Measurements from ENCODE around the gene SFSWAP.

The SFSWAP gene

DNA sequence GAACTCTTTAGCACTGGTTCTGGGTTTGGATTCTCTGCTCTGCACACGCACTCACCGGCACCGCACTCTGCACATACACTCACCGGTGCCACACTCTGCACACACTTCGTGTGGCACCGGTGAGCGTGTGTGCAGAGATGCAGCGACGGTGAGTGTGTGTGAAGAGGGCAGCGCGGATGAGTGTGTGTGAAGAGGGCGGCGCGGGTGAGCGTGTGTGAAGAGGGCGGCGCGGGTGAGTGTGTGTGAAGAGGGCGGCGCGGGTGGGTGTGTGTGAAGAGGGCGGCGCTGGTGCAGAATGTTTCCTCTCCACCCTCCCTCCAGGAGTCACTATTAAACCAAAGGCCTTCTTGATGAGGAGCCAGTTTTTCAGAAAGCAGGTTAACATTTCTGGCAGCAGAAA, 68.1 kb downstream of the SFSWAP start:
- DNase-seq (ENCODE audit: low read depth) = no peak
- TF ChIP-seq, protein P1, sequence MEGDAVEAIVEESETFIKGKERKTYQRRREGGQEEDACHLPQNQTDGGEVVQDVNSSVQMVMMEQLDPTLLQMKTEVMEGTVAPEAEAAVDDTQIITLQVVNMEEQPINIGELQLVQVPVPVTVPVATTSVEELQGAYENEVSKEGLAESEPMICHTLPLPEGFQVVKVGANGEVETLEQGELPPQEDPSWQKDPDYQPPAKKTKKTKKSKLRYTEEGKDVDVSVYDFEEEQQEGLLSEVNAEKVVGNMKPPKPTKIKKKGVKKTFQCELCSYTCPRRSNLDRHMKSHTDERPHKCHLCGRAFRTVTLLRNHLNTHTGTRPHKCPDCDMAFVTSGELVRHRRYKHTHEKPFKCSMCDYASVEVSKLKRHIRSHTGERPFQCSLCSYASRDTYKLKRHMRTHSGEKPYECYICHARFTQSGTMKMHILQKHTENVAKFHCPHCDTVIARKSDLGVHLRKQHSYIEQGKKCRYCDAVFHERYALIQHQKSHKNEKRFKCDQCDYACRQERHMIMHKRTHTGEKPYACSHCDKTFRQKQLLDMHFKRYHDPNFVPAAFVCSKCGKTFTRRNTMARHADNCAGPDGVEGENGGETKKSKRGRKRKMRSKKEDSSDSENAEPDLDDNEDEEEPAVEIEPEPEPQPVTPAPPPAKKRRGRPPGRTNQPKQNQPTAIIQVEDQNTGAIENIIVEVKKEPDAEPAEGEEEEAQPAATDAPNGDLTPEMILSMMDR (conservative IDR thresholded peaks at IDR 0.05; ENCODE audit: low read length) = no peak
- no peak overlapping the region for H3K4me3 ChIP-seq (ENCODE audit: low read length)

DNA sequence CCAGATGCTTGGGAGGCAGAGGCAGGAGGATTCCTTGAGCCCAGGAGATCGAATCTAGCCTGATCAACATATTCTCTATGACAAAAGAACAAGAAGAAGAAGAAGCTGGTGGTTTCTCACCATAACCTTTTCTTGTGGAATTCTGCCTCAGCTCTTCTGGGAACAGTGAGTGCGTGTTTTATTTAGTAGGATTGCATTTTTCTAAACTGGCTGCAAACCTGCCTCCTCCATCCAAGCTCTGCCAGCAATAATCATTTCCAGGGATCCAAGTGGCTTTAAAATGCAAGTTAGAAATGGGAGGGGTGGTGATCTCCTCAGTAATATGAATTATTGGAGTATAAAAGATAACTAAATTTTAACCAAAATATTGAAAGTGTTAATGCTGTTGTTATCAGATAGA, 71.2 kb downstream of the SFSWAP start:
- peak; percentile 42 for DNase-seq (ENCODE audit: low read depth)
- TF ChIP-seq, protein P1 (conservative IDR thresholded peaks at IDR 0.05; ENCODE audit: low read length) = no peak
- H3K4me3 ChIP-seq (ENCODE audit: low read length) = no peak overlapping the region

DNA sequence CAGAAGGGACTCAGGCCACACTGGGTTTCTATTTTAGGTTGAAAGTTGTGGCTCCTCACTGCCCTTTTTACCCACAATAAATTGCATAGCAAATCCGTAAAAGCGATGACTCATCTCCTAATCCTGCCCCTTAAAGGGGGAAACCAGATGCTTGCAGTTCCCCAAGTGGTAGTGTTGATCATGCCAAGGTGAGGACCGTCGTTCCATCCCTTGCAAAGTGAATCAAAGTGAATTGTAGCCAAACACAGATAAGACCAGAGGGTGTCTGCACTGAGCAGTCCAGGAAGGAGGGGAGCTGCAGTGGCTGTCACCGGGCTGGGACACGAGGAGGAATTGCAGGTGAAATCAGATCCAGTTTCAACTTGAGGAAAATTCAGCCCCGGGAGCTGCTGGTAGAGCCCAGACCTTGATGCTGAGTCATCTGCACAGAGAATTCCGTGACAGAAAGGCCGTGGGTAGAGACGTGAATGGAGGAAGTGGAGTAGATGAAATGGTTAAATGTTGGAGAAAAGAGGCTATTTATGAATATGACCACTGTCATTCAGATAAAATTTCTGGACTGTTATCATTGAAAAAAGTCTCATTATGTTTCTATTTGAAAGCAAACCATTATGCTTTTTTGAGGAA, 73.1 kb downstream of the SFSWAP start:
- peak overlapping the region; percentile 32 for H3K4me3 ChIP-seq (ENCODE audit: low read length)
- DNase-seq (ENCODE audit: low read depth) = peak; percentile 75

DNA sequence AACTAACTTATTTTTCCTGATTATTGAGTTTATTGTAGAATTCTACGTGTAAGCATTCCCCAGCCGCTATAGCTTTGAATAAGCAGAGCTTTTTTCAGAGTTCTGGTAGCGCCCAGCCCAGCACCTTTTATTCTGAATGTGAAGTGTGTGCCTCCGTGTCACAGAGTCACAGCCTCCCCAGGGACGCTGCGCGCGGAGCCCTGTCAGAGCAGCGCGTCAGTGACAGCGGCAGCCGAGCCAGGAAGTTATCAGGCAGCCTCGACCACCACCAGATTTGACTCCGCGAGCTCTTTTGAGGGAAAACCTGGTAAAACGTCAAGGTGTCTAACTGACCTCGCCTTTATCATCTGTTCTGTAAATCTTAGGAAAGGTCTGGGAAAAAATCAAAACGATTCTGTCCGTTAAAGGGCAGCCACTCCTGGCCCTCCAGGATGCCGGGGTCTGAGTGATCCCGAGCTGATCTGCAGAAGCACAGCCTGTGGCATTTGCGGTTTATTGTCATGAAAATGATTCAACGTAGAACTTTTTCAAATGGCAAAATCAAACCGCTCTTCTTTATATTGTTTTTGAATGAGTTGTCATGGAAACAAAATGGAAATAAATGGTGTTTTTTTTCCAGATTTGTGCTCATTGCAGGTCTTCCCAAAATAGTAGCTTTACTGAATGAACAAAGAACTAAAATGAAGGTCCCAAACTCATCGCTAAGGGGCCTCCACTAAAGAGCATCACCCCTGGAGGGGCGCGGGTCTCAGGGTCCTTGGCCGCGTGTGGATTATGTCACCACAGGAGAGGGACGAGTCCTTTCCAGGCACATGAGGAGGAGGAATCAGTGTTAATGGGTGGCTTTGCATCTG, 74.2 kb downstream of the SFSWAP start:
- H3K4me3 ChIP-seq (ENCODE audit: low read length) = no peak overlapping the region
- TF ChIP-seq, protein P1 (conservative IDR thresholded peaks at IDR 0.05; ENCODE audit: low read length) = no peak
- peak; percentile 58 for DNase-seq (ENCODE audit: low read depth)

More for the DNA sequence above, 73.1 kb downstream of the SFSWAP start:
- TF ChIP-seq, protein P1 (conservative IDR thresholded peaks at IDR 0.05; ENCODE audit: low read length) = peak; percentile 6; the same call in 1 of the 2 replicates

DNA sequence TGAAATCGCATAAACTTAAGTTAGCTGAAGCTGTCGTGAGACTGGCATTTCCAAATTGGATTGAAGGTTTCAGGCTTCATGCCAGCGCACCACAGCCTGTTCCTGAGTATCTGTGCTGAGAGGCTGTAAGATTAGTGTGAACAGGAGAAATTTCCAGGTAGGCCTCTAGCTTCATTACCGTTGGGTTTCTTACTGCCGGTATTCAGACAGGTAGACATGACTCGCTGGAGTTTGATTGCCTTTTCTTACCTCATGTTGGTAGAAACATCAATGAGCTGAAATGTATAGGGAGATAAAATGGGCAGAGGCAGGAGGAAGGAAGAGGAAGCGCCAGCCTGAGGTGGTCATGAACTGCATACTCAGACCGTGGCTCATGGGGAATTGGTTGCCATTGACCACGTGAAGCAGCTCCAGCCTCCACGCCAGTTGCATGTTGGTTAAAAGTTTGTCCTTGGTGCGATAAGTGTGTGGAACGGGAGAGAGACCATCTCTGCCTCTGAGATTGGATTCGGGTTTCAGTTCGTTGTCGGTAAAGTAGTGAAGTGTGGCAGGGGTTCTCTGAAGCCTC, 75.0 kb downstream of the SFSWAP start:
- TF ChIP-seq, protein P1 (conservative IDR thresholded peaks at IDR 0.05; ENCODE audit: low read length) = no peak
- no peak for DNase-seq (ENCODE audit: low read depth)
- H3K4me3 ChIP-seq (ENCODE audit: low read length) = no peak overlapping the region

DNA sequence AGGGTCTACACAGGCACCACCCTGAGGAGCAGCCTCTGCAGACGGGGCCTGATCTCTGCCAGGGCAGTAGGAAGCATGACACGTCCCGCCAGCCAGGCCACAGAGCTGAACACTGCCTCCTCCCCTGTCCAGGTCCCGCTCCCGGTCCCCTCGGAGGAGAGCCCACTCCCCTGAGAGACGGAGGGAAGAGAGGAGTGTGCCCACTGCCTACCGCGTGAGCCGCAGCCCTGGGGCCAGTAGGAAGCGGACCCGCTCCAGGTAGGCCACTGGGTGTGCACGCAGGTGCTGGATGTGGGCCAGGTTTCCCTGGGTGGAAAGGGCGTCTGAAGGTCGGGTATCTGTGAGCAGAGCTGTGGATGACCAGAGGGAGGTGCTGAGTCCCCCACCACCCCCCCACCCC, 75.4 kb downstream of the SFSWAP start:
- TF ChIP-seq, protein P1 (conservative IDR thresholded peaks at IDR 0.05; ENCODE audit: low read length) = no peak
- no peak overlapping the region for H3K4me3 ChIP-seq (ENCODE audit: low read length)
- DNase-seq (ENCODE audit: low read depth) = no peak
